DMS79 treated with DMSO at 0.1 percent for 48 hours (cell line): ENCODE results near the gene NDUFS4.
"Not testable (repeated sequence)": the region's sequence is repeated elsewhere in the genome, so short reads cannot be mapped to it uniquely, and the experiment has no call there.

Experiments
- DNase-seq: peaks from one replicate; lab custom pipeline; 2025; lab: John Stamatoyannopoulos, UW

Gene NDUFS4

GRCh38 chr5:53667621-53668020 lies 107.2 kb downstream of the NDUFS4 start:
- DNase-seq = no peak

GRCh38 chr5:53671447-53671846 lies 111.0 kb downstream of the NDUFS4 start:
- DNase-seq = no peak

- DNase-seq = no peak
Observed at GRCh38 chr5:53674121-53674520, 113.7 kb downstream of the NDUFS4 start.

- no peak for DNase-seq
Observed at GRCh38 chr5:53677632-53678031, 117.2 kb downstream of the NDUFS4 start.

- DNase-seq = no peak
Observed at GRCh38 chr5:53678981-53679660, 118.7 kb downstream of the NDUFS4 start.

GRCh38 chr5:53681079-53681478 lies 120.6 kb downstream of the NDUFS4 start:
- no peak for DNase-seq

GRCh38 chr5:53691014-53691413 lies 130.6 kb downstream of the NDUFS4 start:
- no peak for DNase-seq

- DNase-seq = no peak
Observed at GRCh38 chr5:53694520-53695022, 134.1 kb downstream of the NDUFS4 start.

GRCh38 chr5:53710405-53710804 lies 150.0 kb downstream of the NDUFS4 start:
- not testable (repeated sequence) for DNase-seq

GRCh38 chr5:53712327-53712726 lies 151.9 kb downstream of the NDUFS4 start:
- DNase-seq = no peak

- DNase-seq = no peak
Observed at GRCh38 chr5:53713978-53714666, 153.7 kb downstream of the NDUFS4 start.

- no peak for DNase-seq
Observed at GRCh38 chr5:53714667-53715010, 154.2 kb downstream of the NDUFS4 start.

GRCh38 chr5:53726121-53726520 lies 165.7 kb downstream of the NDUFS4 start:
- DNase-seq = no peak

GRCh38 chr5:53730943-53731342 lies 170.5 kb downstream of the NDUFS4 start:
- DNase-seq = no peak
